Heart right ventricle (tissue), 16 donors: ENCODE data around the gene PLEKHA8. TPM values are rescaled to one million over a fixed set of nuclear protein-coding genes. Genes with fewer than 3 reads are reported as not detected.

Source experiments
- ATAC-seq, 8 donors: fragments of 200-7000 bp; cut with Tn5 transposase; one replicate each; pipeline ENCODE4 v1.9.1; 2020; ENCODE audit warnings: mild to moderate bottlenecking in 8 of 8, moderate library complexity in 8 of 8, moderate number of reproducible peaks in 1 of 8
- DNase-seq, 2 donors: peaks; one replicate each; pipeline ENCODE4 v3.0.0-alpha.2; 2020
- H3K27ac ChIP-seq, 10 donors: fragments of 200-600 bp; sonication (generic) in 2 of 10; one replicate each; pipeline versions ENCODE4 v1.5.0 to v1.8.0; 2020 to 2022; ENCODE audit warnings: mild to moderate bottlenecking in 3 of 10
- H3K27me3 ChIP-seq, 7 donors: fragments of 200-600 bp; one replicate each; pipeline ENCODE4 v1.8.0; 2021 to 2022; ENCODE audit warnings: mild to moderate bottlenecking in 2 of 7
- H3K36me3 ChIP-seq, 9 donors: fragments of 200-600 bp; sonication (generic) in 1 of 9; one replicate each; pipeline versions ENCODE4 v1.5.0 to v1.8.0; 2020 to 2022; ENCODE audit warnings: mild to moderate bottlenecking in 2 of 9
- H3K4me1 ChIP-seq, 9 donors: fragments of 200-600 bp; sonication (generic) in 1 of 9; one replicate each; pipeline versions ENCODE4 v1.5.0 to v1.8.0; 2020 to 2022; ENCODE audit warnings: mild to moderate bottlenecking in 4 of 9
- H3K4me3 ChIP-seq, 10 donors: fragments of 200-600 bp; sonication (generic) in 2 of 10; one replicate each; pipeline versions ENCODE4 v1.5.0 to v1.8.0; 2020 to 2022; ENCODE audit warnings: mild to moderate bottlenecking in 7 of 10, moderate library complexity in 2 of 10
- H3K9me3 ChIP-seq, 11 donors: fragments of 200-600 bp in 10 of 11; sonication (generic) in 2 of 11; one replicate each; pipeline versions ENCODE4 v1.5.0 to v1.8.0; 2013 to 2022; ENCODE audit warnings: mild to moderate bottlenecking in 2 of 11, control low read depth in 1 of 11, moderate library complexity in 1 of 11
- CTCF ChIP-seq, 9 donors: fragments of 200-600 bp; sonication (generic) in 2 of 9; IDR thresholded peaks; one replicate each; pipeline versions ENCODE4 v1.5.0 to v1.8.0; 2021 to 2022; ENCODE audit warnings: antibody characterized with exemption in 9 of 9, mild to moderate bottlenecking in 5 of 9, moderate library complexity in 1 of 9
- WGBS, 2 donors: extraction: QIAGEN DNeasy Blood & Tissue Kit; methylation state at CpG; one replicate each; pipeline ENCODE4 v1.1.7; 2013; ENCODE audit warnings: inconsistent platforms in 1 of 2; 5-methylcytosine and 5-hydroxymethylcytosine counted together
- intact Hi-C, 10 donors: fragments of 100-400 bp; cut with DNase I; formaldehyde crosslinking; loops; one replicate each; pipeline versions ENCODE4 v1.11.1 to v1.14.2; 2022
- polyA plus RNA-seq, 2 donors: library from polyadenylated mRNA; stranded (reverse); fragments of 200-250 nt; gene quantifications; one replicate each; pipeline ENCODE4 v1.2.3, GENCODE V29; 2013
- total RNA-seq, 10 donors: library from RNA; stranded (reverse); fragmentation: NEBNext Ultra II Directional in 3 of 10; extraction: Animal tissue kit (Norgen Biotek cat#: 25700) in 3 of 10; gene quantifications; one replicate each; pipeline versions ENCODE4 v1.2.1 to v1.2.4, GENCODE V29; 2021 to 2023
- donor health status: Arrhythmogenic right ventricular cardiomyopathy.
- donor health status: ischemic (EF 13 %, LVEDD 7.1; RV severe dilation, severe dysfunction).
- donor health status: healthy with polysubstance abuse.
- donor health status: DM: no; HTN: yes; CAD: no.
- donor health status: DM: no; HTN: no; CAD: no.
- donor health status: ischemic (EF 25% LVEDD 6.9; RV normal size, moderate dysfunction).
- donor health status: ischemic (EF 25% LVEDD 5.7; RV mildly dilated, moderate dysfunction).
- donor health status: healthy.
- donor health status: DM: yes; HTN: yes; CAD: no.
- donor health status: Ischemic cardiomyopathy.
- donor health status: ischemic (EF 35%, LVEDD 5.7; RV mildly dilated, moderate dysfunction).
- donor health status: nonischemic (EF 11% LVEDD 7.7; RV severe dilation, severe dysfunction).
- donor health status: DM: yes; HTN: yes; CAD: no.
- donor health status: PGD.
- donor health status: ischemic (EF 29% LVEDD 5.4; RV normal size, mild dysfunction).
- donor health status: nonischemic (EF 23%, LVEDD 6.1; RV moderate dilation, normal function).

The PLEKHA8 gene
- total and polyA plus RNA-seq, 12 donors: 1.8 to 6.0 (median 4.0) TPM

DNA sequence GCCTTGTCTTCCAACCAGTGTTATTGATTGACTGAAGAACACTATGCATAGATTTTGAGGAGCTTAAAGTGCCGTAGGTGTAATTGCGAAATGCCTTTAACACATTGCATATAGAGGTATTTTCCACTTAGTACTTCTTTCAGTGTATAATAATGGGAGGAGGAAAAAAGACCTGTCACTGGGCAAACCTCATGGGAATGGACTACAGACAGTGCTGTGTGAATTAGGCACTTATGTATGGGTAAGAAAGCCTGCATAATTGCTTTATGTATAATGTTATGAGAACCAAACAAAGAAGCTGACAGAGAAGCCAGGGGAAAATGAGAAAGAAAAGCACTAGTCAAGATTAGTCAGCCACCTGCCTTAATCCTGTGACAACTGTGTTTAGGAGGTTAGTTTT lies 26.2 kb upstream of the PLEKHA8 start:
- WGBS, 2 donors: 97% methylated on average over 2 of the region's 2 CpGs
- H3K9me3 ChIP-seq: peaks cover 0 to 1% (median 0%) of the 10 kb centered on the region in 11 donors
- no peak for TF ChIP-seq CTCF (IDR thresholded peaks at IDR 0.05)
- no peak overlapping the region for H3K27ac ChIP-seq
- no peaks in the 10 kb centered on the region for H3K27me3 ChIP-seq
- H3K4me1 ChIP-seq: no peaks in the 10 kb centered on the region
- no peaks in the 10 kb centered on the region for H3K36me3 ChIP-seq
- H3K4me3 ChIP-seq: no peak overlapping the region
- intact Hi-C loops: no loop called here
- ATAC-seq: no peak
- no peak for DNase-seq

DNA sequence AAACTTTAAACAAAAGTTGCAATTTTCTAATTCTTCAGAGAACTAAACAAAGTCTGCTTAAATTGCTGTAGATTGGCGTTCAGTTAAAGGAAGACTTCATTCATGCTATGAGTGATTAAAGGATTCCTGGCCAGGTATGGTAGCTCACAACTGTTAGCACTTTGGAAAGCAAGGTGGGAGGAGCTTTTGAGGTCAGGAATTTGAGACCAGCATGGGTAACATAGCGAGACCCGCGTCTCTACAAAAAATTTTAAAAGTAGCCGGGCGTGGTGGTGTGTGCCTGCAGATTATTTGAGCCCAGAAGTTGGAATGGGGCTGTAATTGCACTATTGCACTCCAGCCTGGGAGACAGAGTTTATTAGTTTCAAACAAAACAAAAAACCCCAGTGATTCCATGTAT lies 25.1 kb upstream of the PLEKHA8 start:
- no peak for ATAC-seq
- no peaks in the 10 kb centered on the region for H3K4me1 ChIP-seq
- H3K4me3 ChIP-seq: no peak overlapping the region
- intact Hi-C loops: no loop called here
- no peak overlapping the region for H3K27ac ChIP-seq
- no peak for TF ChIP-seq CTCF (IDR thresholded peaks at IDR 0.05)
- 69 to 78% methylated on average over 6 of the region's 6 CpGs for WGBS, 2 donors
- H3K9me3 ChIP-seq: no peaks in the 10 kb centered on the region
- no peaks in the 10 kb centered on the region for H3K27me3 ChIP-seq
- no peaks in the 10 kb centered on the region for H3K36me3 ChIP-seq
- no peak for DNase-seq

DNA sequence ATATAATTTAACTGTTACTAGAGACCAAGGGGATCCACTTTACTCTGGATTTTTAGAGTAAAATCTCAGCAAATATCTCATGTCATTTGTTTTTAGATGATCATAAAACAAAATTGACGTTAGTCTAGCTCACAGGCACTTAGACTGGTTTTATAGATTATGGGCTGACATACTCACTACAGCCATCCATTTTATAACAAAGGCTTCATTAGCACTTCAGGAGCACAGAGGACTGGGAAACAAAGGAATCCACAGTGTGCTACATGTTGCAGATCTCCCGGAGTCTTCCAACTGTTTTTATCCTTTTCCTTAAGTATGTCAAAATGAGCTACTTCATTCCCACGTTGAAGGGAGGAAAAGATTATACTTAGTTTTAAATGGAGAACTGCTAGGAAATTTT lies 22.7 kb upstream of the PLEKHA8 start:
- WGBS, 2 donors: 56 to 68% methylated on average over 3 of the region's 3 CpGs
- no peaks in the 10 kb centered on the region for H3K27me3 ChIP-seq
- no peaks in the 10 kb centered on the region for H3K9me3 ChIP-seq
- ATAC-seq: no peak
- intact Hi-C loops: no loop called here
- H3K36me3 ChIP-seq: no peaks in the 10 kb centered on the region
- no peak for DNase-seq
- H3K4me1 ChIP-seq: no peaks in the 10 kb centered on the region
- no peak overlapping the region for H3K27ac ChIP-seq
- no peak overlapping the region for H3K4me3 ChIP-seq
- TF ChIP-seq CTCF (IDR thresholded peaks at IDR 0.05): no peak

DNA sequence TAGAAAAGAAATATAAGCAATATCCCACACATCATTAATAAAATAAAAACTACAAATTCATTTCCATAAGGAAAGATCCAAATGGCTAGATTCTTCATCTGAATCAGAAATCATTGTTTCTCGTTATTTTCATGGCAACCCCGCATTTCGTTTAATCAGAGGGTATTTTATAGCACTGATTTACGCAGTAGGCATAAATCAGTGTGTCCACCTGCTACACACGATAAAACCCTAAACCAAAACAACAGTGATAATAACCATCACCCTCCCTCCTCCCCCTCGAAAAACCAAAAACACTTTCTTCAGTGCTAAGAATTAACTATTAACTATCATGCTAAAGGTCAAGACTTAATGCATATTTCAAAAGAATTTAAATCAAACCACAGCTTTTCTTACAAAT lies 18.2 kb upstream of the PLEKHA8 start:
- Histone ChIP-seq H3K27me3 (no peaks in the 10 kb centered on the region), H3K27ac (no peak overlapping the region), H3K4me1 (no peaks in the 10 kb centered on the region), H3K4me3 (no peak overlapping the region), H3K9me3 (no peaks in the 10 kb centered on the region), H3K36me3 (peaks cover 0 to 21% (median 0%) of the 10 kb centered on the region in 9 donors)
- DNase-seq: no peak
- TF ChIP-seq CTCF (IDR thresholded peaks at IDR 0.05): no peak
- WGBS, 2 donors: 90 to 93% methylated on average over 6 of the region's 6 CpGs
- ATAC-seq: no peak
- intact Hi-C loops: no loop called here

DNA sequence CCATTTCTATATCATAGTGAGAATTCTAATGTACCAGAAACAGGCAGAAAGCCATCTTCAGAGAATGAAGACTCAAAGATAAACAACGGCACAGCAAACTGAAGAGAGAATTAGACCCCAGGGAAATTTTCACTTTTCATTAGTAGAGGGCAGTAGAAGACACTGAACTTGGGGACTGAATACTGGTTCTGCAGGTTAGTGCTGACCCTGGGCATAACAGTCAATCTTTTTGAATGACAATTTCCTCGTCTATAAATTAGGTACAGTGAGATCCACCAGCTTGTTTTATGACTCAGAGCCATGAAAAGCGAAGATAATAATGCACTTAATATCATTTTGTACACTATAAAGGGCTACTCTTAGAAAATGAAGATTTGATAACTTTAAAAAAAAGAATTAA lies 15.5 kb upstream of the PLEKHA8 start:
- 85 to 87% methylated on average over 3 of the region's 3 CpGs for WGBS, 2 donors
- no peak for TF ChIP-seq CTCF (IDR thresholded peaks at IDR 0.05)
- Histone ChIP-seq H3K4me3 (no peak overlapping the region), H3K9me3 (no peaks in the 10 kb centered on the region), H3K27ac (no peak overlapping the region), H3K36me3 (peaks cover 0 to 40% (median 0%) of the 10 kb centered on the region in 9 donors), H3K27me3 (no peaks in the 10 kb centered on the region), H3K4me1 (no peaks in the 10 kb centered on the region)
- DNase-seq (no peak), ATAC-seq (no peak)
- intact Hi-C loops: no loop called here
